HG03342 (cell line): Measurements from ENCODE around the gene LBX2.
A peak's percentile ranks its signal among the peaks of the same experiment; 100 is the strongest.

ENCODE experiments used
- ATAC-seq: cut with Tn5 transposase; IDR thresholded peaks from one replicate; pipeline ENCODE4 v1.9.1; 2021; ENCODE audit warnings: mild to moderate bottlenecking, moderate library complexity; ENCODE audit not compliant: unreplicated experiment

Gene LBX2

GRCh38 chr2:74526649-74527230 is 27.3 kb upstream of the LBX2 start:
- ATAC-seq: no peak

DNA sequence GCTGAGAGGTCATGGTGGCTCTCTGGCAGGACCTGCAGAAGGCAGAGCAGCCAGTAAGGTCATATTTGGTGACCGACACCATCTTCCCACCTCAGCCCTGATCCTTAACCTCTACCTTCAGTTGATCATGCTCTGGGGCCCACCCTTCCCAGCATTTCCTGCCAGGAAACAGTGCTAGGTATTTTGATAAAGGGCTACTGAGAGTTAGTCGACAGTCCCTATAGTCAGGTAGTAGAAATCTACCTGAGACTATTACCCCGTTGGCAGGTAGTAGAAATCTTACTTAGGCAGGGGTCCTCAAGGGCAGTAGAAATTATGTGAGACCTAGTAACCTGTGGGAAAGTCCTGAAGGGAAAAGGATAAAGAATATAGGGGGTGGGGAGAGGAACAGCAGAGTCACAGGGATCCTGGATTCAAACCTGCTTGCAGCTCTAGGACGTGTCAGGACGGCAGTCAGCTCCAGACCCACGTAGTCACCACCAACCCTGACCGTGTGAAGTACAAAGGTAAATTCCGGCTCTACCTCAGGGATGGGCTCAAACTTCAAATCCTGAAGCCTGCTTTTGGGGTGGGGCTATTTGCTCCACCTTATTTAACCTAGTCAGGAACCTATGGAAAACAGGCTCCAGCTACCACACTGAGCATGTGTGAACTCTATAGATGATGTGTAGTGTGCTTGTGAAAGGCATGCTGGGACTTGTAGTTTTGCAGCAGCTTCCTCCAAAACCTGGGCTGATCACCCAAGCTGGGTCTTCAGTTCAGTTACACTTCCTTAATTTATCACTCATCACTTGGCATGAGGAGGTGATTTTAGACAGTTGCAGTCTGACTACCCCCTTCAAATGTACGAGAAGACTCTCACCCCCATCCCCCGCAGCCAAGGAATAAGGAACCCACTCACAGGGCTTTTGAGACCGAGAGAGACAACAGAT is 26.6 kb upstream of the LBX2 start, which contains the start of gene DQX1:
Gene DQX1, minus strand, starts transcription at position 515 of the 932 bp plus-strand sequence. Its CDS starts 502 bp downstream, at position 13.
- ATAC-seq: peak; percentile 20

- no peak for ATAC-seq
These were observed 25.7 kb upstream of the LBX2 start for GRCh38 chr2:74524955-74525716.

DNA sequence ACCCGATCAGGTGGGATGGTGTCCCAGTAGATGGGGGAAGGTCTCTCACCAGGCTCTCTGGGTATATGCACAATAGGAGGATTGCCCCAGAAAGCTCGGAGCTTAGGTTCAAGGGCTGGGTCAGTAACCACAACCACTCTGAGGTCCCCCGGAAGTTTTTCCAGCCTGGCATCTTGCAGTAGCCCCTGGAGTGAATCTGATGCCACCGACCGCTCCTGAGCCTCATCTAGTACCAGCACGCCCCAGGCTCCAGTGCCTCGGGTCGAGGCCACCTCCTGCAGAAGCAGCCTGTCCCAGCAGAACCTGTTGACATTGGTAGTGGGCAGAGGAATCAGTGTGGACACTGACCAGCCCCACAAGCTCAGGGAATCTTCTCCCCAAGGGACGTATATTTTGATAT is 24.6 kb upstream of the LBX2 start:
- ATAC-seq: no peak

GRCh38 chr2:74522516-74522915 is 23.1 kb upstream of the LBX2 start:
- no peak for ATAC-seq

DNA sequence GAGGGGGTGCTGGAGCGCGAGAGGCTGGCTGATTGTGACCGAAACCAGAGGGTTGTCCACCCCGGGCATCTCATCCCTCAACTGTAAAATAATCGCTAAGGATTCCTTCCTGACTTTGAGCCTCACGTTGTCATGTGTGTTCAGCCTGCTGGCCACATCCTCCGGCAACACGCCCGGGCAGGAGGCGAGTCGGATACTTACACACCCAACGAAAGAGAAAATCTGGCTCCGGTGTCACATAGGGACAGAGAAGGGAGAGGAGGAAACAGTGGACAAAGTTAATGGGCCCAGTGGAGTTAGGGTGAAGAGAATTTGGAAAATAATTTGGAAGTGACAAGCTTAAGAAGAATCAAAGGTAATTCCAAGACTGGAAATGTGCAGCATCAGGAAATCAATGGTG is 17.2 kb upstream of the LBX2 start:
- no peak for ATAC-seq

DNA sequence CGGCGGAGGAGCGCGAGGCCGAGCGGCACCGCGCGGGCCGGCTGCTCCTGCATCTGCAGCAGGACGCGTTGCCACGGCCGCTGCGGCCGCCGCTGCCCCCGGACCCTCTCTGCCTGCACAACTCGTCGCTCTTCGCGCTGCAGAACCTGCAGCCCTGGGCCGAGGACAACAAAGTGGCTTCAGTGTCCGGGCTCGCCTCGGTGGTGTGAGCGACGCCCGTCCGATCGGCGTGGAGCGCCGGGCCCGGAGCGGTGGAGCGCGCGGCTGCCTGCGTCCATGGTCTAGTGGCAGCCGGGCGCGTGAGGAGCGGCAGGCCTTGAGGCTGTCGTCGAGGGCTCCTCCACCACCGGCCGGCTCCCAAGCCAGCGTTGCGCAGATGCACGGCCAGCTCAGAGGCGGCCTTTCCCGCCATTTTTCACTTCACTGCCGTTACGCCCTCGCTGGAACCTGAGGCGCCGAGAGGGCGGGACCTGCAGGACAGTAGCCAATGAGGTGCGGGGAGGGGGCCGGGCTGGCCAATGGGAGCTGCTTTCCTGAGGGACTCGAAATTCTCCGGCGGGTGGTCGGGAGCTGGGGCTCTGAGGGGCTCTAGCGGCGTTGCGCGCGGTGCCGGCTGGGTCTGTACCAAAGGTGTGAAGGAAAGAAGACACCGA is 16.7 kb upstream of the LBX2 start:
- ATAC-seq: peak; percentile 83

DNA sequence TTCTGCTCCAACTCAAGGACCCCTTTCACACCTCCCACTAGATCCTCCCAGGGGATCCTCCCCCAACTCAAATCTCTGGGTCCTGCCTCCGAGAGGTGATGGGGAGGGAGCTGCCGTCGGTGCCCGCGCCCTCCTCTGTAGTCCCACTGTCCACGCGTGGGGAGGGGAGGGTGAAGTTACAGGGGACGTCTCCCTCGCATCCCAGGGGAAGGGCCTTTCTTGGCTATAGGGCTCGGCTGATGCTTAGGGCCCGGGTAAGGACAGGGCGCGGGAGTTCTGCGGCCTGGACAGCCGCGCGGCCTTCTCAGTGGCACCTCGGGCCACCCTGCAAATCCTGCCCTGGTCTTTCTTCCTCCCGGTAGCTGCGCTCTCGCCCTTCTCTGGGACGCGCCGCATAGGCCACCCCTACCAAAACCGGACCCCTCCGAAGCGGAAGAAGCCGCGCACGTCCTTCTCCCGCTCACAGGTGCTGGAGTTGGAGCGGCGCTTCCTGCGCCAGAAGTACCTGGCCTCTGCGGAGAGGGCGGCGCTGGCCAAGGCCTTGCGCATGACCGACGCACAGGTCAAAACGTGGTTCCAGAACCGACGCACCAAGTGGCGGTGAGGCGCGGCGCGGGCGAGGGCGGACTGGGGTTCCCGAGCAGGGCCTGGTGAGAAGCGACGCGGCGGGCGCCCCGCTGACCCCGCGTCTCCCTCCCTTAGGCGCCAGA is 16.0 kb upstream of the LBX2 start:
- ATAC-seq: no peak

GRCh38 chr2:74514368-74515270 is 15.2 kb upstream of the LBX2 start, which contains the start of gene TLX2:
TLX2 (plus strand) TSS chr2:74514450; CDS start chr2:74514807, 357 bp downstream.
- ATAC-seq: no peak

DNA sequence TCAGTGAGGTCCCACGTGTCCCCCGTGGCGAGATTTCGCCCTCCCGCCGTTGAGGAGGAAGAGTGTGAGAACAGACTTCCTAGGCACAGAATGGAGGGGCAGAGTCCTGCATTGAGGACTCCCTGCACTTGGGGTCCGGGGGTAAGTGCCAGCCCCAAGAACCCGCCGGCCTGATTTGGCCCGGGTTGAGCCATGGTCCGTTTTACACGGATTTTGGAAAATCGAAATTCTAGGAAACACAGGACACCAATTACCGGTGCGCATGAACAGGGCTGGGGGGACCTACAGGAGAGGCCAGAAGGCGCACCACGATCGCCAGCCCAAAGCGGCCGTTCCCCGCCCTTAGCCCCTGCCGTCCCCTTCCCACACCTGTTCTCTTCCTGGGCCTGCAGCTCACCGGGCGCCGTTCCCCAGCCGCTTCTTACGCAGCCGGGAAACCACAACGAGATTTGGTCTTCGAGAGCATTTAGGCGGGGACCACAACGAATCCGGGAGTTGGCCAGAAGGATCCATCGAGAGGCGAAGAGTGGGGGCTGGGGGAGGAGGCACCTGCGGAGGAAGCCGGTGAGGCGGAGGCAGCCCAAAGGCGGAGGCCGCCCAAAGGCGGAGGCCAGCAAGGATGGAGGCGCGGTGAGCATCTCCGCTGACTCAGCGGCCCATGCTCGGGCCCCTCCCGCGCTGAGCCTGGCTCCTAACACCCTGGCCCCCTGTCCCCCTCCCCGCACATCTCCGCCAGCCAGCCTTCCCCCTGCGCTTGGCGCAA is 14.4 kb upstream of the LBX2 start:
- ATAC-seq: no peak

DNA sequence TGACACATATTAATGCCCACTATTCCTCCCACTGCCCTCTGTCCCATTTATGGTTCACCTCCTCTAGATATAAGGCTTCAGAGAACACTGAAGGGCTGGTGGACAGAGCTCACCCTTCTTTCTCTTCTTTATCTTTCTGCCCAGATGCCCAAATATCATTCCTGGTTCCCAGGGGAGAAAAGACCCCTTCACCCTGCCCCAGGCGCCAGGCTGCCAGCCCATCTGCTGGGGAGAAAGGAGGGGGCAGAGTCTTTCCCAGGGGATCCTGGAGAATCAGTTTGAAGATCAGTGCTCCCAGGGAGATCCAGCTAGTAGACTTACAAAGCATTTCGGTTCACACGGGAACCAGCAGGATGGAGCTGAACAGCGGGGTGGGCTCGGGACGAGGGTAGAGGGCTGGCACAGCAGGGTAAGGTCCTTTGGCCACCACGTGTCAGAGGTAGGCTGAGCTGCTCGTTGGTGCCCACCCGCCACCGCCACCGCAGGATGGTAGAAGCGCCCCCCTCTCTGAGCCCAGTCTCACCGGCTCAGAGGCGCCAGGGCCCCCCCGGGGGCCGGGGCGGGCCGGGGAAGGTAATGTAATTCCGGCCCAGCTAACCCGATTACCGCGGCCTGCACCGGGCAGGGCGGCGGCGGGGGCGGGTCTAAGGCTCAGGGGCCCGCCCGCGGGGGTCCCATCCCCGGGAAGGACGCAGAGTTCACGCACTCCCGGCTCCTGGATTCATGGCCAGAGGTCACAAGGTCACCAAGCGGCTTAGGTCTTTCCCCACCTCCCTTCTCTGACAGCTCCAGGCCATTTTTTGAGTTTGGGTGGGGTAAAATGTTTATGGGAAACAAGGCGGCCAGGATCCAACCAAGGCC is 13.6 kb upstream of the LBX2 start:
- no peak for ATAC-seq

- ATAC-seq: no peak
These were observed 11.9 kb upstream of the LBX2 start for GRCh38 chr2:74511104-74511989.

GRCh38 chr2:74510272-74510671 is 10.9 kb upstream of the LBX2 start:
- no peak for ATAC-seq

GRCh38 chr2:74507926-74508520 is 8.6 kb upstream of the LBX2 start:
- peak; percentile 1 for ATAC-seq

DNA sequence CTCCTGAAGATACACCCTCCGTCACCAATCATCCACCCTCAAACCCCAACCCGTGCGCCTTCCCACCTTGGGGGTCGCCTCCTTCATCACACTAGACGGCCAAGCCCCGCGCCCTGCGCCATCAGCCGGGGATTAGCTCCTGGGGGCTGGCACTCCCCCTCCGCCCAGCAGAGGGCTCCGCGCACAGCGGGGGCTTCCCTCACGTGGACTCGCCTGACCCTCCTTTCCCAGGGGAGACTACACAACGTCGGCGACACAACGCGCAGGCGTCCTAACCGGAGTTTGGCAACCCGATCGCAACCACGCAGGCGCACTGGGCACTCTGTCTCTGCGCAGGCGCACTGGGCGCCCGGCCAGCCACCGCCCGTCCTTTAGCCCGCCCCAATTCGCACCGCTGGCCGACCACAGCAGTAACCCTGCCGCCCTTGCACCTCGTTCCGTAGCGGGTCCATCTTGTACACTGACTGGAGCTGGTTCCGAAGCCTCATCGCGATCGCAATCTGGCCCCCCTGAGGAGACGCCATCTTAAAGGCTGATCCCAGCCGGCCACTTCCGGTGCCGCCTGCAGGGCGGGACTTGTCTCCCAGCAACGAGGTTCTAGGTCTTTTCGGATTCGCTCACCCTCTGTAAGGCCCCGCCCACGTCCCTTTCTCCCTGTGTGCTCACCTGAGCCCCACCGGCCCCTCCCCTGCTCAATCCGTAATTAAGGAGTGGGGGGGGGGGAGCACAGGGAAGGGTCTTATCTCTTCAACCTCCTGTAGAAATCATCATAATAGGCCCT is 7.9 kb upstream of the LBX2 start, which contains the start of gene PCGF1:
Gene PCGF1, minus strand, starts transcription at position 551 of the 781 bp plus-strand sequence. Its CDS starts 27 bp downstream, at position 524.
- peak; percentile 88 for ATAC-seq
